ENCODE data around the gene ANKRD44.
"Not testable (repeated sequence)": the region's sequence is repeated elsewhere in the genome, so short reads cannot be mapped to it uniquely, and the experiment has no call there.

ANKRD44 gene

GRCh38 chr2:197345846-197346370 lies 35.3 kb upstream of the ANKRD44 start:
- 0 out of 3 replicates have a peak, but pooled peaks have one; percentile 22 for ATAC-seq (ENCODE audit: low read depth)
- TF ChIP-seq CTCF (IDR thresholded peaks at IDR 0.05; ENCODE audit: poor library complexity, severe bottlenecking) = no peak

GRCh38 chr2:197343968-197344367 lies 33.4 kb upstream of the ANKRD44 start:
- not testable (repeated sequence) for H3K36me3 ChIP-seq (ENCODE audit: low read depth); H3K4me1 ChIP-seq (ENCODE audit: insufficient read depth, poor library complexity, severe bottlenecking); ATAC-seq (ENCODE audit: low read depth); H3K27ac ChIP-seq (ENCODE audit: poor library complexity, severe bottlenecking); H3K4me3 ChIP-seq (ENCODE audit: severe bottlenecking); H3K27me3 ChIP-seq (ENCODE audit: insufficient read depth, poor library complexity, severe bottlenecking); DNase-seq (ENCODE audit: low spot score); H3K9me3 ChIP-seq (ENCODE audit: severe bottlenecking)

More at GRCh38 chr2:197345846-197346370, 35.3 kb upstream of the ANKRD44 start:
- Histone ChIP-seq H3K27me3 (ENCODE audit: insufficient read depth, poor library complexity, severe bottlenecking) (no peaks in the 10 kb centered on the region), H3K4me1 (ENCODE audit: insufficient read depth, poor library complexity, severe bottlenecking) (no peaks in the 10 kb centered on the region), H3K36me3 (ENCODE audit: low read depth) (no peaks in the 10 kb centered on the region), H3K4me3 (ENCODE audit: severe bottlenecking) (no peak overlapping the region), H3K27ac (ENCODE audit: poor library complexity, severe bottlenecking) (no peak overlapping the region), H3K9me3 (ENCODE audit: severe bottlenecking) (no peaks in the 10 kb centered on the region)
- no peak for DNase-seq (ENCODE audit: low spot score)

- Histone ChIP-seq H3K27ac (ENCODE audit: poor library complexity, severe bottlenecking) (no peak overlapping the region), H3K9me3 (ENCODE audit: severe bottlenecking) (no peaks in the 10 kb centered on the region), H3K4me3 (ENCODE audit: severe bottlenecking) (no peak overlapping the region), H3K36me3 (ENCODE audit: low read depth) (no peaks in the 10 kb centered on the region), H3K4me1 (ENCODE audit: insufficient read depth, poor library complexity, severe bottlenecking) (no peaks in the 10 kb centered on the region), H3K27me3 (ENCODE audit: insufficient read depth, poor library complexity, severe bottlenecking) (no peaks in the 10 kb centered on the region)
- no peak for DNase-seq (ENCODE audit: low spot score)
- no peak for ATAC-seq (ENCODE audit: low read depth)
- TF ChIP-seq CTCF (IDR thresholded peaks at IDR 0.05; ENCODE audit: poor library complexity, severe bottlenecking) = no peak
Observed at GRCh38 chr2:197340591-197340990, 30.0 kb upstream of the ANKRD44 start.

GRCh38 chr2:197339496-197340220 lies 29.1 kb upstream of the ANKRD44 start:
- no peak for TF ChIP-seq CTCF (IDR thresholded peaks at IDR 0.05; ENCODE audit: poor library complexity, severe bottlenecking)
- Histone ChIP-seq H3K27me3 (ENCODE audit: insufficient read depth, poor library complexity, severe bottlenecking) (no peaks in the 10 kb centered on the region), H3K4me1 (ENCODE audit: insufficient read depth, poor library complexity, severe bottlenecking) (no peaks in the 10 kb centered on the region), H3K9me3 (ENCODE audit: severe bottlenecking) (no peaks in the 10 kb centered on the region), H3K36me3 (ENCODE audit: low read depth) (no peaks in the 10 kb centered on the region), H3K27ac (ENCODE audit: poor library complexity, severe bottlenecking) (no peak overlapping the region), H3K4me3 (ENCODE audit: severe bottlenecking) (no peak overlapping the region)
- ATAC-seq (ENCODE audit: low read depth) = no peak
- DNase-seq (ENCODE audit: low spot score) = no peak

- Histone ChIP-seq H3K9me3 (ENCODE audit: severe bottlenecking) (no peaks in the 10 kb centered on the region), H3K27ac (ENCODE audit: poor library complexity, severe bottlenecking) (no peak overlapping the region)
- no peak for TF ChIP-seq CTCF (IDR thresholded peaks at IDR 0.05; ENCODE audit: poor library complexity, severe bottlenecking)
Observed at GRCh38 chr2:197339016-197339415, 28.4 kb upstream of the ANKRD44 start.

More at GRCh38 chr2:197339016-197339415, 28.4 kb upstream of the ANKRD44 start:
- Histone ChIP-seq H3K27me3 (ENCODE audit: insufficient read depth, poor library complexity, severe bottlenecking) (no peaks in the 10 kb centered on the region), H3K36me3 (ENCODE audit: low read depth) (no peaks in the 10 kb centered on the region), H3K4me3 (ENCODE audit: severe bottlenecking) (no peak overlapping the region), H3K4me1 (ENCODE audit: insufficient read depth, poor library complexity, severe bottlenecking) (no peaks in the 10 kb centered on the region)
- ATAC-seq (ENCODE audit: low read depth) (no peak), DNase-seq (ENCODE audit: low spot score) (no peak)
